ENCODE data around the gene FNBP1L. TPM values are rescaled to one million over a fixed set of nuclear protein-coding genes. Genes with fewer than 3 reads are reported as not detected.

Gene FNBP1L
- 13.3 and 14.9 TPM in 2 replicates for total RNA-seq (2014; rRNA removed; shearing (Covaris generic))

DNA sequence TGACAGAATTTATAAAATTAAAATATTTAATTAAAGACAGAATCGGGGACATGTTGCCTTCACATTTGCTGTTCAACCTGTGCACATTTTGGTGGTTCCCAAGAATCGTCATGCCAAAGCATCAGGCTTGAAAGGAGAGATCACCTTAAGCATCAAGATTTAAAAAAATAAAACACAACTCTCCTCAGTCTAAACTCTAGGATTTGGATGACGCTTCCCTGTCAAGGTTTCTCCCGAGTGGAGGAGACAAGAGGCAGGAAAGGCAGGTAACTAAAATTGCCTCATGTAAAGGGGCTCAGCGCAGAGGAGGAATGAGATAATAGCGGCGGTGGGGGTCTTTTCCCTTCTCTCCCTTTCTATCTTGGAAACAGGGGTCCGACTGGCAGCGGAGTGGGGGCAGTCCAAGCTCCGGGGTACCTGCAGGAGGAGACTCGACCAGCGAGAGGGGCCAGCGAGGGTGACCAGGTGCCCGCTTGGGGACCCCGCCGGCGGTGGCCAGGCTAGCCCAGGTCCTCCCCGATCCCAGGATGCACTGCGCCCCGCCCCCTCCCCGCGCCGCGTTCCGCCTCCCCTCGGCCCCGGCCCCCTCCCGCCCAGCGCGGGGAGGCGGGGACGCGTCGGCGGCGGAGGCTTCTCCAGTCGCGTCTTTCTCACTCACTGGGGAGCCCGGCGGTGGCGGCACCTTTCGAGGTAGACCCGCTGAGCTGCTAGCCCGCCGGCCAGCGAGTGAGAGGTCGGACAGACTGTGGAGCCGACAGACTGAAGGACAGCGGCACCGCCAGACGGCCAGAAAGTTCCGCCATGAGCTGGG is at the start of gene FNBP1L:
Gene FNBP1L, plus strand, starts transcription at position 638 of the 811 bp plus-strand sequence. Its CDS starts 164 bp downstream, at position 802.
- DNase-seq (ENCODE audit: low spot score): peak; percentile 43

DNA sequence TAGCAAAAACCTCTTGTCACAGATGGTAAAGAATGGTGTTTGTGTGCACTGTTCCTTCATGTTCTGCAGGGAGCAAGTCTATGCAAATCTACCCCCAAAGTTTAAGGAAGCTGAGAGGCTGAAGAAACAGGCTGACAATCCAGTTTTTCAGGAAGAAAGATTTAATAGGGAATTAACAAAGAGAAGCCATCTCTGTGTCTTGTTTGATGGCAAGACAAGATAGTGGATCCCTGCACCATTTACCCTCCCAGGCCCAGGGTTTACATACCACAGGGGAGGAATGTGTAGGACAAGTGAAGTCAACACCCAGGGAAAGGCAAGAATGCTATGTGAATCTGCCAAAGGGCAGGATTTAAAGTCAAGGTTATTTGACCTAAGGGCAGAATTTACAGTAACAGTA is 48.1 kb upstream of the FNBP1L start:
- no peak for DNase-seq (ENCODE audit: low spot score)

DNA sequence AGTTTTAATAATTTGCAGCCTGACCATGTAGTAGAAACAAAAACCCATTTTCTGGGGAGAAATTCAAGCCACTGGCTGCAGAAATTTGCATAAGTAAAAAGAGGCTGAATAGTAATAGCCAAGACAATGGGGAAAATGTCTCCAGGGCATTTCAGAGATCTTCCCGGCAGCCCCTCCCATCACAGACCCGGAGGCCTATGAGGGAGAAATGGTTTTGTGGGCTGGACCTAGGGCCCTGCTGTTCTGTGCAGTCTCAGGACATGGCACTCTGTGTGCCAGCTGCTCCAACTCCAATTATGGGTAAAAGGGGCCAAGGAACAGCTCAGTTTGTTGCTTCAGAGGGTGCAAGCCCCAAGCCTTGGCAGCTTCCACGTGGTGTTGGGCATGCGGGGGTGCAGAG is 39.7 kb upstream of the FNBP1L start:
- no peak for DNase-seq (ENCODE audit: low spot score)

DNA sequence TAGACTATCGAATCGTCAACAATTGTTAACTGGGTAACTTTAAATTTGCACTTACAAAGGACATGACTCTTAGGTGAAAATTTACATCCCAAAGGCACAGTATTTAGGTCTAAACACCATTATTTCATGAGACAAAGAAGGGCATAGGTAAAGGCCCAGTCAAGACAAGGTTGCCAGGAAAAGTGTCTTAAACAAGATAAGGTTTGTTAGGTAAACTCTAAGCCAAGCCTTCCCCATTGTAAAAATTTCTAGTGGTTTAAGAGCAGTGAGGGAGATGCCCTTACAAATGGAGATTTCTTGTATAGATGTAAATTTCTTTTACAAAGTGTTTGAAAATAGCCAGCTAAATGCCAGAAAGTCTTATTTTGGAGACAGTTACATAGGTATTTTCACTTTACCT is 36.9 kb upstream of the FNBP1L start:
- no peak for DNase-seq (ENCODE audit: low spot score)

DNA sequence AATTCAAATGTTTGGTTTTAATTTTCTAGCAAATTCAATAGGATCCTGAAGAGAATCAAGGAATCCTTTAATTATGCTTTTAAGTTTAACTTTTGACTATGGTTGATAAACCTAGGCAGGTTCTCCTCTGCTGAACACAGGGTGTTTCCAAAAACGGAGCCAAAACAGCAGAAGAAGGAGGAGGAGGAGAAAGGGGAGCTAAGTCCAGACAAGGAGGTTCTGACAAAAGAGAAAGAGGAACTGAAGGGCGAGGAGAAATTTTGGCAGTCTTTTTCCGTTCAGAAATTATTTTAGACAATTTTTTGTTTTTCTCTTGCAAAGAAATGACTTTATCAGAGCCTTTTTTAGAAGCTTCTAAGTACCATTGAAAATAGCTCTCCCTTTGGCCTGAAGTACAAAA is 33.2 kb upstream of the FNBP1L start:
- DNase-seq (ENCODE audit: low spot score): no peak

DNA sequence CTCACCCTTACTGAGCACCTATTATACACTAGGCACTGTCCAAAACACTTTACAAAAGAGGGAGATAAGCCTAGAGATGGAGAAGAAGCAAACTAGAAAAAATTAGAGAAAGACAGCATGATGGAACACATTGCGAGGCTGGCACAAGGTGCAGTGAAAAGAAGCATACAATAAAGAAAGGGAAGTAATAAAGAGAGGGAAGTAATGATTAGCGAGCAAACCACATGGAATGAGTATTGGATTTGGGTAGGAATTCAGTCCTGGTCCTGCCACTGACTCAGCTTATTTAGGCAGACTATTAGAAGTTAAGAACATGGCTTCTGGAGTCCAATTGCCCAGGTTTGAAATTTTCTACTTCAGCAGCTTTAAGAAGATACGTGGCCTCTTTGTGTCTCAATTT is 32.6 kb upstream of the FNBP1L start:
- no peak for DNase-seq (ENCODE audit: low spot score)

DNA sequence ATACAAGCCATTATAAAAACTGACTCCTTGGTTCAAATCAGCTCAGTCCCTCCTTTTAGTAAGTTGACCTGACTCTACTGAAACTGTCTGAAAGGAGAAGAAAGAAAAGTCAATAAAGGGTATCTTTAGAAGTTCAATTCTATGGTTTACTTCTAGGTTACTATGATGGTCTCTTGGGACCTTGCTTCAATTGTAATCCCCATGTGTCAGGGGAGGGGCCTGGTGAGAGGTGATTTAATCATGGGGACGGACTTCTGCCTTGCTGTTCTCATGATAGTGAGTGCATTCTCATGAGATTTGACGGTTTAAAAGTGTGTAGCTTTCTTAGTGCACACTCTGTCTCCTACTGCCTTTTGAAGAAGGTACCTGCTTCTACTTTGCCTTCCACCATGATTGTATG is 31.7 kb upstream of the FNBP1L start:
- DNase-seq (ENCODE audit: low spot score): no peak

DNA sequence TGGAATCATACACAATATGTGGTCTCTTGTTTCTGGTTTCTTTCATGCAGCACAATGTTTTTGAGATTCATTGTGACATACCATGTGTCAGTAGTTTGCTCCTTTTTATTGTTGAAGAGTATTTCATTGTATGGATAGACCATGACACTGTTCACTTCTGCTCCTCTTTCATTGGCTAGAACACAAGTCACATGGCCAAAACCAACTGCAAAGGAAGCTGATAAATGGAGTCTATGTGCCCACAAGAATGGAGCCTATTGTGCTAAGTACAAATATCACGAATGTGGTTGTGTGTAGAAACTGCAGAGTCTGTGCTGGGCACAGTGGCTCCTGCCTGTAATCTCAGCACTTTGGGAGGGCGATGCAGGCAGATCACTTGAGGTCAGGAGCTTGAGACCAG is 28.6 kb upstream of the FNBP1L start:
- no peak for DNase-seq (ENCODE audit: low spot score)

DNA sequence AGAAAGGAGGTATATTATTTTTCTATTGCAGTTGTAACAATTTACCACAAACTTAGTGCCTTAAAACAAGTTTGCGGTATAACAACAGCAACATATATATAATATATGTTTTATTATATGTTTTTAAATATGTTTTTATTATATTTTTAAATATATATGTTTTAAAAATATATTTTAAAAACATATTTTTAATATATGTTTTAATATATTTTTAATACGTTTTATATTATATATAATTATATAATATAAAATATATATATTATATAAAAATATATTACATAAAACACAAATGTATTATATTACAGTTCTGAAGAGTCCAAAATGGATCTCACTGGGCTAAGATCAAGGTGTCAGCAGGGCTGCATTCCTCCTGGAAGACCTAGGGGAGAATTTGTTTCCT is 27.5 kb upstream of the FNBP1L start:
- DNase-seq (ENCODE audit: low spot score): no peak

DNA sequence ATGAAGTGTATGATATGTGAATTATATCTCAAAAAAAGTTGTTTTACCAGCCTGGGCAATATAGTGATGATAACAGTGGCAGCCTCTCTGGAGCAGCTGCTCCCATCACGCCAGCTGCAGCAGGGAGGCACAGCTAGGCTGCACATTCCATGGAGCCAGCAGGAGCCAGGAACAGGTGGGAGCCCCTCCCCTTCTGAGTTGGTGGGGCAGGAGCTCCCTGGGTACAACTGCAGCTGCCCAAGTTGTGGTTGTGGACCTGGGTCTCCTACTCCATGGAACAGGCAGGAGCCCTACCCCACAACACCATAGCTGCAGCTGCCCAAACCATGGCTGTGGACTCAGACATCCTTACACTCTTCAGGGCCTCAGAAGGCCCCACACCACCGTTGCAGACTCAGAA is 21.7 kb upstream of the FNBP1L start:
- DNase-seq (ENCODE audit: low spot score): no peak

DNA sequence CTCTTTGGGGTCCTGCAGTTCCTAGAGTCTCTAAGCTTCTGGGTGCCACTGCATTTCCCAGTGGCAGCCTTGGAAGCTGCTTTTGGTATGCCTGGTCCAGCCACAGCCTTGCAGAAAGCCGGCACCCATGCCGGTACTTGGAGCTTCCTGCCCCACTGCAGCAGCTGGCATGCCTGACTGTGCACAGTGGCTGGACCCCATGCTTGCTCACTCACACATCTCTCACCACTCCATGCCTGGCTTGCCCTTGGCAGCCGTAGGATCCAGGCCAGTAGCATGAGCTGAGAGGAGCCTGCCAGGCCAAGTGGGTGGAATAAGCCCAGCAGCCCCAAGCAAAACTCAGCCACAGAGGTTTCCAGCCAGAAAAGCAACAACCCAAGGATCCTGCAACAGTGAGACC is 20.3 kb upstream of the FNBP1L start:
- DNase-seq (ENCODE audit: low spot score): no peak

DNA sequence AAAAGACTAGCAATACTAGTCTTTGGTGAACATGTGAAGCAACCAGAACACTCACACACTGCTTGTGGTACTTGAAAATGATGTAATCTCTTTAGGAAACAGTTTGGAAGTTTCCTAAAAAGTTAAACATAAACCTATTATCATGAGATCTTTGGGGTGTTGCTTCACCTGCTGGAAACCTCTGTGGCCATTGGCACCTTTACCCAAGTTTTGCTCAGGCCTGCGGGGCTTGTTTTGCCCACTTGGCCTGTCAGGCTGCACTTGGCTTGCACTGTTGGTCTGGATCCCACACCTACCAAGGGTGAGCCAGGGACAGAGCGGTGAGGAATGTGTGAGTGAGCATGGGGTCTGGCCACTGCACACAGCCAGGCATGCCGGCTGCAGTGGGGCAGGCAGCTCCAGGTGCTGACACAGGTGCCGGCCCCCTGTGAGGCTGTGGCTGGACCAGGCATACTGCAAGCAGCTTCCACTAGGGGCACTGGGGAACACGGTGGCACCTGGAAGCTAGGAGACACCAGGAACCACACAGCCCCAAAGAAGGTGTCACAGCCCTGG is 14.4 kb upstream of the FNBP1L start:
- no peak for DNase-seq (ENCODE audit: low spot score)

DNA sequence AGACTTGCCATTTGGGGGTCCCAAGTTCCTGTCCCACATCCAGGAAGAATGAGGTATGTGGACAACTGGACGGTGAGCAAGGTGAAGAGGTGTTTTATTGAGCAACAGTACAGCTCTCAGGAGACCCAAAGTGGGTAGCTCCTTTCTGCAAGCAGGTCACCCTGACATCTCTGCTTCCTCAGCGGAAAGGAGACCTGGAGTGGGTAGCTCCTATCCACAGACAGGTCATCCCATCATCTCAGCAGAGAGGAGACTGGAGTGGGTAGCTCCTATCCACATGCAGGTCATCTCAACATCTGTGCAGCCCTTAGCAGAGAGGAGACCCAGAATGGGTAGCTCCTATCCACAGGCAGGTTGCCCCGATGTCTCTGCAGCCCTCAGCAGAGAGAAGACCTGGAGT is 13.8 kb upstream of the FNBP1L start:
- DNase-seq (ENCODE audit: low spot score): no peak

DNA sequence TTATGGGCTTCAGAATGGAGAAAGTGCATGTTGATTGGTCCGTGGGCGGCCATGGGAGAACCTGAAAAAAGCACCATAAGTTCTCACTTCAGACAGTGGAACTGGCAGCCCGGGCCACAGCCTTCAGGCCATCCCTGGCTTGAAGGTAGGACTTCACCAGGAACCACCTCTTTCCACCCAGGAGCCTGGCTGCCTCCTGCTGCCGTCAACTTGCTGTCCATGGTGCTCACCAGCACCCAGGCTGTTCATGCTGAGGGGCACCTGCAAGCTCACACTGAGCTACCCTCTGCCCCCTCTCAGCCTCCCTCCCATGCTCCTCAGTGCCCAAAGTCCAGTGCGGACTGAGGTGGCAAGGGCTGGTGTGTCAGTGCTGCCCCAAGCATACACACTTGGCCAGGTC is 12.9 kb upstream of the FNBP1L start:
- DNase-seq (ENCODE audit: low spot score): no peak

DNA sequence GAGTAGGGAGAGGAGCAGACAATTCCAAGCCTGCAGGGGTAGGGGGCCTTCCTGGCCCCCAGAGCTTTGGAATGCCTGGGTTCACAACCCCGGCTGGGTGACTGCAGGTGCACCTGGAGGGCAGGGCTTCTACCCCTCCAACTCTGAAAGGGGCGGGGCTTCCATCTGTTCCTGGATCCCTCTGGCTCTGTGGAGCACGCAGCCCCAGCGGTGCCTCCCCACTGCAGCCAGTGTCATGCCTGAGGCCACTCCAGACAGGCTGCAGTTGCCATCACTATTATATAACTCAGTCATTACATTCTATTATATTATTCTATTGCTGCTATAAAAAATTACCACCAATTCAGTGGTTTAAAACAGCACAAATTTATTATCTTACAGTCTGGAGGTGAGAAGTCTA is 12.5 kb upstream of the FNBP1L start:
- DNase-seq (ENCODE audit: low spot score): no peak

DNA sequence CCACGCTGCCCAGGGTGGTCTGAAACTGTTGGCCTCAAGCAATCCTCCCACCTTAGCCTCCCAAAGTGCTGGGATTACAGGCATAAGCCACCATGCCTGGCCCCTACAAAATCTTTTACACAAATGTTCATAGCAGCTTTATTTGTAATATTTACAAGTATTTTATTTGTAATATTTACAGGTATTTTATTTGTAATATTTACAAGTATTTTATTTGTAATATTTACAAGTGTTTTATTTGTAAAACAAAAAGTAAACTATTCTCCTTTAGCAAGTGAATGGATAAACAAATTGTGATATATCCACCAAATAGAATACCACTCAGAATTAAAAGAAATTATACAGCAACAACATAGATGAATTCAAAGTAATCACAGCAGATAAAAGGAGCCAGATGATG is 11.4 kb upstream of the FNBP1L start:
- no peak for DNase-seq (ENCODE audit: low spot score)

DNA sequence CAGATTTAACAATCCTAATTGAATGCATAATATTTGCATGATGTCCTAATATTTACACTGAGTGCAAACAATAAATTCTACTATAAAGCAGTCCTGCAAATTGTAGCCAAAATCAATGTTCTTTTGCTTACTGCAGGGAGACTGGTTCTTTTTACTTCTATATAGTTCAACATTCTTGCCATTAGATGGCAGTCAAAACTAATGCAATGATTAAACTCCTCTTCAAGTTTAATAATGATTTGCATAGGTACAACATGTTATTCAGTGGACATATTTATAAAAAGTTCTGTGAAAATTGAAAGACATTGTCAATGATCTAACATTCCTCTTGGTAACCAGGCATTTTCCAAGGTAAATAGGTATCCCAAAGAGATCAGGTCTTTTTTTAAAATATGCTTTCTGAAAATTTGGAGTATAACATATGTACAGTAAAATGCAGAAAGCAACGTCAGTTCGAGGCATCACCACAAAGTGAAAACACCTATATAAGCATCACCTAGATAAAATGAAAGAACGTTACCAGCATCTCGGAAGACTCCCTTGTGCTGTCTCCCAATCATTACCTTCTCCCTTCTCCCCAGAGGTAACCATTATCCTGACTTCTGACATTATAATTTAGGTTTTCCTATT is 9.8 kb upstream of the FNBP1L start:
- DNase-seq (ENCODE audit: low spot score): peak; percentile 21

DNA sequence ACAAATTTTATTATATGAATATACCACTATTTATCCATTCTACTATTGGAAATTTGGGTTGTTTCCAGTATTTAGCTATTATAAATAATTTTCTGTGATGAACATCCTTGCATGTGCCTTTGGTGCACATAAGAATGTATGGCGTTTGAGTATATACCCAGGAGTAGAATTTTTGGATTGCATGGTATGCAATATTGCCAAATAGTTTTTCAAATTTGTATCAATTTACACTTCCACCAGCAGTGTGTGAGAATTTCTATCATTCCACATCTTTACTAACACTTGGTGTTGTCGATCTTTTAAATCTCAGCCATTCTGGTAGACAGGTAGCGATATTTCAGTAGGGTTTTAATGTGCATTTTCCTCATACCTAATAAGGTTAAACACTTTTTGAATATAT is 9.2 kb upstream of the FNBP1L start:
- DNase-seq (ENCODE audit: low spot score): no peak

DNA sequence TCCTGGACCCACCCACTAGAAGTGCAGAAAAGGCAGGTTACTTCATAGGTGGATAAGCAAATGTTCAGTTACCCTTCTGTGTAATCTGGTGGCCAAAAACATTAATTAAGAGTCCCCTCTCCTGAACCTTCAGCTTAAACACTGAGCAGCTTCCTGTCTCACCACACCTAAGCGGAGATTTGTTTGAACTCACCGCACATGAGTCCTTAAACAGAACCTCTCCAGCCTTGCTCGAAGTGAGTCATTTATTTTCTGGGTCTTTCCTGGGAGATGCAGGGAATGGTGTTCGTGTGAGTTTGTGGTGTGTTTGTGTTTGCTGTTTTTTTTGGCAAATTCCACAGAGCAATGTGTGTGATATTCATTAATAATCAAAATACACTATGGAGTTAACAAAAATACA is 7.6 kb upstream of the FNBP1L start:
- no peak for DNase-seq (ENCODE audit: low spot score)

DNA sequence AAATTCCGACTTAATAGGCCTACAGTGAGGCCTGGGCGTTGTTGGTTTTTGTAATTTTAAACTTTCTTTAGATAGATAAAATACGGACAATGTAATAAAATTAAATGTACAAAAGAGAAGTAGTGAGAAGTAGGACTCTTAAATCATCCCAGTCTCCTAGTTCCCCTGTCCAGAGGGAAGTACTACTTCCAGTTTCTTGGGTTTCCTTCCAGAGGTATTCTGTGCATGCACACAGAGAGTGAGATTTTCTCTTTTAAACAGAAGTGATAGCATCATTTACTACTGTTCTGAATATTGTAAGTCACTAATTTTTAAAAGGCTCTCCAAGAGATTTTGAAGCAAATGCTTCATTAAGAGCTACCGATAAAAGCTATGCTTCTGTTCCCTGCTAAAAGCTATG is 7.2 kb upstream of the FNBP1L start:
- DNase-seq (ENCODE audit: low spot score): no peak

DNA sequence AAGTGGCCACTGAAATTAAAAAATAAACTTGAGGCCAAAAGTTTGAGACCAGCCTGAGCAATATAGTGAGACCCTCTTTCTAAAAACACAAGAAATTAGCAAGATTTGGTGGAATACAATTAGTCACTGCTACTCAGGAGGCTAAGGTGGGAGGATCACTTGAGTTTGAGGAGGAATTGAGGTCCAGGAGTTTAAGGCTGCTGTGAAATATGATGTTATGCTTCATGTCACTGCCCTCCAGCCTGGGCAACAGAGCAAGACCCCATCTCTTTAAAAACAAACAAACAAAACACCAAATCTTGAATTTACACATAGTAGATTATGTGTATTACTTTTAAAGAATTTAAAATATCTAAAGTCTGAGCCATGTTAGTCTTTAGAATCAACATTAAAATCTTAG is 6.3 kb upstream of the FNBP1L start:
- no peak for DNase-seq (ENCODE audit: low spot score)

DNA sequence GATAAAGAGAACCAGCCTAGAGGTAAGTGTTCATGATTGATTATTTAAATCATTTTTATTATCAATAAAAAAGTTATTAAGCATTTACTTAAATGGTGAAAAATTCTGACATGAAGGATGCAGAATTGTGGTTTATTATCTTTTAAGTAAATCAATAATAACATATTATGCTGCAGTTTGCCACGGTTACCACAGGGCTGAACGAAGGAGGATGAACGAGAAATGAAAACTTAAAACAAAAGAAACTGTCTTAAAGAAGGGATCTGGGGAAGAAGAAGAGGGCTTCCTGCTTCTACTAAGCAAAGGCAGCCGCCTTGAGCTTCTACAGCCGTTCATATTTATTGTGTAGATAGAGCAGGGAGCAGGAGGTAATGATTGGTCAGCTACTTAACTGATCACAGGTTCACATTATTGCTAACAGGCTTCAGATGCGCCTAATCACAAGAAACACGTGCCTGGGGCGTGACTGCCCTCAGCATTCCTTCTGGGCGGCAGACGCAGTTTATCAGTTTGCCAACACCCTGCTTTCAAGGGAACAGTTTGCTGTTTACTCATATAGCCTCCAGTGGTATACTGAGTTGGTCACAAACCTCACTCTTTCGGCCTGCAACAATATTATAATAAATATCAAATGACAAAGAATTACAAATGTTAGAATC is 5.8 kb upstream of the FNBP1L start:
- DNase-seq (ENCODE audit: low spot score): no peak

DNA sequence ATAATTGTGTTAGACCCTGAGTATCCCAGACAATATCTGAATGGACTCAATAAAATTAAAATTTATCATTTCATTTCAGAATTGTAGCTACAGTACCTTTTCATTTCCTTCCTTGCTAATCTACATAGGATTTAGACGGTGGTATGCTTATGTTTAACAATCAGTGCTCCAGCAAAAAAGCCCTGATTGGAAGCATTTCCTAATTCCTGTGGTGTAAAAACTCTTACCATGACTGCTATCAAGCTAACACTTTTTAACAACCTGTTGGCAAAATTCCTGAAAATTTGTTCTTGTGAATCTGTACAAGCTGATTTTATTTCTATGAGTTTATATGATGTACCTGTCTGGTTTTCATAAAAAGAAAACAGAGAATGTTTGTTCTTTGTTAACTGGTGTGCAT is 5.2 kb upstream of the FNBP1L start:
- no peak for DNase-seq (ENCODE audit: low spot score)

Data from H4 (cell line).